ENCODE measurements around the gene SLC1A7. TPM values are rescaled to one million over a fixed set of nuclear protein-coding genes. Genes with fewer than 3 reads are reported as not detected.

Gene SLC1A7
- total and polyA plus RNA-seq, 2 experiments from 2014 or later, result not detected

DNA sequence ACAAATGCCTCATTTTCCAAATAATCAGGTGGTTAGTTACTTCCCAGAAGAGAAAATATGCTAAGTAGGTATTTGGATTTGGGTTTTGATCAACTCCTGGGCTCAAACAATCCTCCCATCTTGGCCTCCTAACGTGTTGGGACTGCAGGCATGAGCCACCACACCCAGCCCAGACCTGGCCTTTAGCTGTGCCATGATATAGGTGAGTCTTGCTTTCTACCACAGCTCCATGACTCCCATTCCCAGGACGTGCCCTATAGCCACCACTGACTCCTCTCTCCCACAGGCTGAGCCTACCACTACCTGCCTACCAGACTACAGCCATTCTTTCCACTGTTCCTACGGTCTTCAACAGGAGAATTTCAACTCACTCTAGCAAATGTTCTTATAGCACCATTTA is 1.8 kb upstream of the SLC1A7 start (continued):
- TF ChIP-seq, protein P1, sequence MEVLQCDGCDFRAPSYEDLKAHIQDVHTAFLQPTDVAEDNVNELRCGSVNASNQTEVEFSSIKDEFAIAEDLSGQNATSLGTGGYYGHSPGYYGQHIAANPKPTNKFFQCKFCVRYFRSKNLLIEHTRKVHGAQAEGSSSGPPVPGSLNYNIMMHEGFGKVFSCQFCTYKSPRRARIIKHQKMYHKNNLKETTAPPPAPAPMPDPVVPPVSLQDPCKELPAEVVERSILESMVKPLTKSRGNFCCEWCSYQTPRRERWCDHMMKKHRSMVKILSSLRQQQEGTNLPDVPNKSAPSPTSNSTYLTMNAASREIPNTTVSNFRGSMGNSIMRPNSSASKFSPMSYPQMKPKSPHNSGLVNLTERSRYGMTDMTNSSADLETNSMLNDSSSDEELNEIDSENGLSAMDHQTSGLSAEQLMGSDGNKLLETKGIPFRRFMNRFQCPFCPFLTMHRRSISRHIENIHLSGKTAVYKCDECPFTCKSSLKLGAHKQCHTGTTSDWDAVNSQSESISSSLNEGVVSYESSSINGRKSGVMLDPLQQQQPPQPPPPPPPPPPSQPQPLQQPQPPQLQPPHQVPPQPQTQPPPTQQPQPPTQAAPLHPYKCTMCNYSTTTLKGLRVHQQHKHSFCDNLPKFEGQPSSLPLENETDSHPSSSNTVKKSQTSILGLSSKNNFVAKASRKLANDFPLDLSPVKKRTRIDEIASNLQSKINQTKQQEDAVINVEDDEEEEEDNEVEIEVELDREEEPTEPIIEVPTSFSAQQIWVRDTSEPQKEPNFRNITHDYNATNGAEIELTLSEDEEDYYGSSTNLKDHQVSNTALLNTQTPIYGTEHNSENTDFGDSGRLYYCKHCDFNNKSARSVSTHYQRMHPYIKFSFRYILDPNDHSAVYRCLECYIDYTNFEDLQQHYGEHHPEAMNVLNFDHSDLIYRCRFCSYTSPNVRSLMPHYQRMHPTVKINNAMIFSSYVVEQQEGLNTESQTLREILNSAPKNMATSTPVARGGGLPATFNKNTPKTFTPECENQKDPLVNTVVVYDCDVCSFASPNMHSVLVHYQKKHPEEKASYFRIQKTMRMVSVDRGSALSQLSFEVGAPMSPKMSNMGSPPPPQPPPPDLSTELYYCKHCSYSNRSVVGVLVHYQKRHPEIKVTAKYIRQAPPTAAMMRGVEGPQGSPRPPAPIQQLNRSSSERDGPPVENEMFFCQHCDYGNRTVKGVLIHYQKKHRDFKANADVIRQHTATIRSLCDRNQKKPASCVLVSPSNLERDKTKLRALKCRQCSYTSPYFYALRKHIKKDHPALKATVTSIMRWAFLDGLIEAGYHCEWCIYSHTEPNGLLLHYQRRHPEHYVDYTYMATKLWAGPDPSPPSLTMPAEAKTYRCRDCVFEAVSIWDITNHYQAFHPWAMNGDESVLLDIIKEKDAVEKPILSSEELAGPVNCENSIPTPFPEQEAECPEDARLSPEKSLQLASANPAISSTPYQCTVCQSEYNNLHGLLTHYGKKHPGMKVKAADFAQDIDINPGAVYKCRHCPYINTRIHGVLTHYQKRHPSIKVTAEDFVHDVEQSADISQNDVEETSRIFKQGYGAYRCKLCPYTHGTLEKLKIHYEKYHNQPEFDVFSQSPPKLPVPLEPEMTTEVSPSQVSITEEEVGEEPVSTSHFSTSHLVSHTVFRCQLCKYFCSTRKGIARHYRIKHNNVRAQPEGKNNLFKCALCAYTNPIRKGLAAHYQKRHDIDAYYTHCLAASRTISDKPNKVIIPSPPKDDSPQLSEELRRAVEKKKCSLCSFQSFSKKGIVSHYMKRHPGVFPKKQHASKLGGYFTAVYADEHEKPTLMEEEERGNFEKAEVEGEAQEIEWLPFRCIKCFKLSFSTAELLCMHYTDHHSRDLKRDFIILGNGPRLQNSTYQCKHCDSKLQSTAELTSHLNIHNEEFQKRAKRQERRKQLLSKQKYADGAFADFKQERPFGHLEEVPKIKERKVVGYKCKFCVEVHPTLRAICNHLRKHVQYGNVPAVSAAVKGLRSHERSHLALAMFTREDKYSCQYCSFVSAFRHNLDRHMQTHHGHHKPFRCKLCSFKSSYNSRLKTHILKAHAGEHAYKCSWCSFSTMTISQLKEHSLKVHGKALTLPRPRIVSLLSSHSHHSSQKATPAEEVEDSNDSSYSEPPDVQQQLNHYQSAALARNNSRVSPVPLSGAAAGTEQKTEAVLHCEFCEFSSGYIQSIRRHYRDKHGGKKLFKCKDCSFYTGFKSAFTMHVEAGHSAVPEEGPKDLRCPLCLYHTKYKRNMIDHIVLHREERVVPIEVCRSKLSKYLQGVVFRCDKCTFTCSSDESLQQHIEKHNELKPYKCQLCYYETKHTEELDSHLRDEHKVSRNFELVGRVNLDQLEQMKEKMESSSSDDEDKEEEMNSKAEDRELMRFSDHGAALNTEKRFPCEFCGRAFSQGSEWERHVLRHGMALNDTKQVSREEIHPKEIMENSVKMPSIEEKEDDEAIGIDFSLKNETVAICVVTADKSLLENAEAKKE (CRISPR knock-in tag; IDR thresholded peaks at IDR 0.05), result no peak
- TF ChIP-seq, protein P2, sequence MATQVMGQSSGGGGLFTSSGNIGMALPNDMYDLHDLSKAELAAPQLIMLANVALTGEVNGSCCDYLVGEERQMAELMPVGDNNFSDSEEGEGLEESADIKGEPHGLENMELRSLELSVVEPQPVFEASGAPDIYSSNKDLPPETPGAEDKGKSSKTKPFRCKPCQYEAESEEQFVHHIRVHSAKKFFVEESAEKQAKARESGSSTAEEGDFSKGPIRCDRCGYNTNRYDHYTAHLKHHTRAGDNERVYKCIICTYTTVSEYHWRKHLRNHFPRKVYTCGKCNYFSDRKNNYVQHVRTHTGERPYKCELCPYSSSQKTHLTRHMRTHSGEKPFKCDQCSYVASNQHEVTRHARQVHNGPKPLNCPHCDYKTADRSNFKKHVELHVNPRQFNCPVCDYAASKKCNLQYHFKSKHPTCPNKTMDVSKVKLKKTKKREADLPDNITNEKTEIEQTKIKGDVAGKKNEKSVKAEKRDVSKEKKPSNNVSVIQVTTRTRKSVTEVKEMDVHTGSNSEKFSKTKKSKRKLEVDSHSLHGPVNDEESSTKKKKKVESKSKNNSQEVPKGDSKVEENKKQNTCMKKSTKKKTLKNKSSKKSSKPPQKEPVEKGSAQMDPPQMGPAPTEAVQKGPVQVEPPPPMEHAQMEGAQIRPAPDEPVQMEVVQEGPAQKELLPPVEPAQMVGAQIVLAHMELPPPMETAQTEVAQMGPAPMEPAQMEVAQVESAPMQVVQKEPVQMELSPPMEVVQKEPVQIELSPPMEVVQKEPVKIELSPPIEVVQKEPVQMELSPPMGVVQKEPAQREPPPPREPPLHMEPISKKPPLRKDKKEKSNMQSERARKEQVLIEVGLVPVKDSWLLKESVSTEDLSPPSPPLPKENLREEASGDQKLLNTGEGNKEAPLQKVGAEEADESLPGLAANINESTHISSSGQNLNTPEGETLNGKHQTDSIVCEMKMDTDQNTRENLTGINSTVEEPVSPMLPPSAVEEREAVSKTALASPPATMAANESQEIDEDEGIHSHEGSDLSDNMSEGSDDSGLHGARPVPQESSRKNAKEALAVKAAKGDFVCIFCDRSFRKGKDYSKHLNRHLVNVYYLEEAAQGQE (IDR thresholded peaks at IDR 0.05; ENCODE audit: unreplicated experiment), result no peak

GRCh38 chr1:53143527-53143926 is 1.1 kb upstream of the SLC1A7 start:
- H3K4me2 ChIP-seq, result no peak overlapping the region
- H3K9me2 ChIP-seq (ENCODE audit: insufficient read depth), result no peaks in the 10 kb centered on the region
- H3K27ac ChIP-seq (ENCODE audit: low read depth), result no peak overlapping the region
- H4K20me1 ChIP-seq (replicated peaks; ENCODE audit: insufficient read depth), result no peaks in the 10 kb centered on the region
- Mint-ChIP-seq H3K27me3 (ENCODE audit: insufficient read depth, low read depth, poor library complexity) (peaks cover 9% of the 10 kb centered on the region), H3K4me3 (no peak overlapping the region), H3K9me3 (peaks cover 6% of the 10 kb centered on the region; the same call in 1 of the 3 replicates), H3K4me1 (peaks cover 6% of the 10 kb centered on the region; the same call in 2 of the 3 replicates), H3K27ac (no peak overlapping the region), H3K36me3 (ENCODE audit: low read depth) (no peaks in the 10 kb centered on the region; the same call in 2 of the 3 replicates)
- H3K4me3 ChIP-seq, result no peak overlapping the region
- no peaks in the 10 kb centered on the region for H3K79me2 ChIP-seq (replicated peaks; ENCODE audit: insufficient read depth)
- no peaks in the 10 kb centered on the region for H3F3A ChIP-seq (replicated peaks; ENCODE audit: low read depth)
- no peaks in the 10 kb centered on the region for H3K4me1 ChIP-seq (ENCODE audit: insufficient read depth)
- no peak overlapping the region for H2AFZ ChIP-seq
- ATAC-seq (no peak), DNase-seq (ENCODE audit: low spot score) (no peak)
- H3K27me3 ChIP-seq (ENCODE audit: insufficient read depth), result no peaks in the 10 kb centered on the region
- H3K36me3 ChIP-seq (ENCODE audit: insufficient read depth), result no peaks in the 10 kb centered on the region
- TF ChIP-seq NANOG (IDR thresholded peaks at IDR 0.05; ENCODE audit: borderline replicate concordance) (no peak), STAT1 (IDR thresholded peaks at IDR 0.05; ENCODE audit: unreplicated experiment) (no peak), ZNF331 (CRISPR knock-in tag; IDR thresholded peaks at IDR 0.05; ENCODE audit: low read depth) (no peak), POLR2AphosphoS5 (IDR thresholded peaks at IDR 0.05; ENCODE audit: low read depth) (no peak), ZNF114 (CRISPR knock-in tag; IDR thresholded peaks at IDR 0.05) (no peak), EZH2 (IDR thresholded peaks at IDR 0.05; ENCODE audit: low read depth, unreplicated experiment) (no peak), CREB1 (CRISPR knock-in tag; IDR thresholded peaks at IDR 0.05; ENCODE audit: low read depth) (no peak), CTCF (conservative IDR thresholded peaks at IDR 0.05; ENCODE audit: low read depth in 2 of 2) (no peak)
- TF ChIP-seq, protein P2 (IDR thresholded peaks at IDR 0.05; ENCODE audit: unreplicated experiment), result no peak
